Right kidney (tissue), 1 donor: ENCODE data around the gene ANXA2R.
A peak's percentile ranks its signal among the peaks of the same experiment; 100 is the strongest.
"Not testable (repeated sequence)": the region's sequence is repeated elsewhere in the genome, so short reads cannot be mapped to it uniquely, and the experiment has no call there.

Source experiments
- DNase-seq: peaks from one replicate; pipeline ENCODE4 v3.0.0-alpha.2; 2016

The ANXA2R gene

DNA sequence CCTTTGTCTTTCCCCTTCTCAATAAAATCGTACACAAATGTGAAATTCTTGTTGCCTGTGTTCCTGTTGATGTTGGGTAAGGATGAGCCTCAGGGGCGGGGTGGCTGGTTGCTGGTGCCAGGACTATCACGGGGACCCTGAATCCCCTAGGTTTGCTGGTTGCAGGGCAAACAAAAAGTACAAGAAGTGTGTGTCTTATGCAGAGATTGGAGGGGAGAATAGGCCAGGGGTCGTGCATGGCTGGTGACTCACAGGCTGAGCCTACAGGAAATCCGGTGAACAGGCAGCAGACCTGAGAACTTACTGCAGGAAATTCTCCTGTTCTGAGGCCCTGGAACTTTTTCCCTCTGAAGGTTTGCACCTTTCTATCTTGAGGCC, 5.5 kb downstream of the ANXA2R start:
- DNase-seq, result peak; percentile 37

DNA sequence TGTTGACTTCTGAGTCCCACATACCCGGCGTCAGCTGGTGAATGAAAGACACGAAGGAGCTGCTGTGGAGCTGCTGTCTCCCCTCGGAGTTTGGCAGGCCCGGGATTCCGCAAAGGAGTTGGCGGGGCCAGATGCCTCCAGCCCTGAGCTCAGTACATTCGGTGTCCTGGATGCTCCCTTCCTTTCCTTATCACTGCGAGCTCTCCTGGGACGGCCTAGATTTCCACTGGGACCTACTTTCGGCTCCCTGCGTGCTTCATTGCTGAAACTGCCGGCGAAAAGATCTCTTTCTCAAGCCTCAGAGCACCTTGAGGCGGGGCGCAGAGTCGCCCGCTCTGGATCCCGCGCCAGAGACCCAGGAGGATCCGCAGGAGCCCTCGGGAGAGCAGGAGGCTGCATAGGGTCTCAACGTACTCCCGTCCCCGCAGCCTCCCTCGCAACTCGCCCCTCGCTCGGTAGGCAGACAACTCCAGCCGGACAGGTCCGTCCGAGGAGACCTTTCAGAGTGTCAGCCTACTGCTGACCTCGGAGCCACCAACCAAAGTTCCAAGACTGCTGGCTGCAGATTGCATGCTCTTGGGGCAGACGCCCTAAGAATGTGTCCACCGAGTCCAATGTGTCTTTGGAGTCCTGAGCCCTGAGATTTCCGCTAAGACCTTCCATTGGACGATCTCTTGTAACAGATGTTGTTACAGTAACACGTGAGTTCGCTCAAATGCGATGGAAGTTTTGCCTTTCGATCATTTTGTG, 6.1 kb downstream of the ANXA2R start:
- DNase-seq, result peak; percentile 59

DNA sequence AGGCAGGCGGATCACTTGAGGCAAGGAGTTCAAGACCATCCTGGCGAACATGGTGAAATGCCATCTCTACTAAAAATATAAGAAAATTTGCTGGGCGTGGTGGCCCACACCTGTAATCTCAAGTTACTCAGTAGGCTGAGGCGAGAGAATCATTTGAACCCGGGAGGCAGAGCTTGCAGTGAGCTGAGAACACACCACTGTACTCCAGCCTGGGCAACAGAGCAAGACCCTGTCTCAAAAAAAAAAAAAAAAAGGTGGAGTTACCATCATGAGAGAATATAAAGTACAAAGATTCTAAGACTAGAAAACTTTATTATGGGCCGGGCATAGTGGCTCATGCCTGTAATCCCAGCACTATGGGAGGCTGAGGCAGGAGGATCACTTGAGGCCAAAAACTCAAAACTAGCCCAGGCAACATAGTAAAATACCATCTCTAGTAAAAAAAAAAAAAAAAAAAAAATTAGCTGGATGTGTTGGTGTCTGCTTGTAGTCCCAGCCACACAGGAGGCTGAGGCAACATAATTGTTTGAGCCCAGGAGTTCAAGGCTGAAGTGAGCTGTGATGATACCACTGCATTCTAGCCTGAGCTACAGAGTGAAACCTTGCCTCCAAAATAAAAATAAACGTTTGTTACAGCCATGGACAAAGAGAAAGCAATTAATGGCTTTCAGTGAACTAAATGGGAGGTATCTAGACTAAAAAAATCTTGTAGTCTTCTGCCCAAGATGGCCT, 12.9 kb downstream of the ANXA2R start:
- no peak for DNase-seq

DNA sequence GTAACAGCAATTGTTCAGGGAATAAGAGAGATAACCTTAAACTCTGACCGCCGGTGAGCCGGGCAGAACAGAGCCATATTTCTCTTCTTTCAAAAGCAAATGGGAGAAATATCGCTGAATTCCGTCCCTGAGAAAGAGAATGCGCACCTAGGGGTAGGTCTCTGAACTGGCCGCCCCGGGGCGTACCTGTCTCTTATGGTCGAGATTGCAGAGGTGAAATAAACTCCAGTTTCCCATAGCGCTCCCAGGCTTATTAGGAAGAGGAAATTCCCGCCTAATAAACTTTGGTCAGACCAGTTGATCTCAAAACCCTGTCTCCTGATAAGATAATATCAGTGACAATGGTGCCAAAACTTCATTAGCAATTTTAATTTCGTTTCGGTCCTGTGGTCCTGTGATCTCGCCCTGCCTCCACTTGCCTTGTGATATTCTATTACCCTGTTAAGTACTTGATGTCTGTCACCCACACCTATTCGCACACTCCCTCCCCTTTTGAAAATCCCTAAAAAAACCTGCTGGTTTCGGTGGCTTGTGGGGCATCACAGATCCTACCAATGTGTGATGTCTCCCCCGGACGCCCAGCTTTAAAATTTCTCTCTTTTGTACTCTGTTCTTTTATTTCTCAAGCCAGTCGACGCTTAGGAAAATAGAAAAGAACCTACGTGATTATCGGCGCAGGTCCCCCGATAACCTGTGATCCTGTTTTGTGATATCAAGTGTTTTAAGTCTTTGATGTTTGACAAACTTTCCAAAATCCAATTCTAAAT, 14.8 kb downstream of the ANXA2R start:
- not testable (repeated sequence) for DNase-seq

DNA sequence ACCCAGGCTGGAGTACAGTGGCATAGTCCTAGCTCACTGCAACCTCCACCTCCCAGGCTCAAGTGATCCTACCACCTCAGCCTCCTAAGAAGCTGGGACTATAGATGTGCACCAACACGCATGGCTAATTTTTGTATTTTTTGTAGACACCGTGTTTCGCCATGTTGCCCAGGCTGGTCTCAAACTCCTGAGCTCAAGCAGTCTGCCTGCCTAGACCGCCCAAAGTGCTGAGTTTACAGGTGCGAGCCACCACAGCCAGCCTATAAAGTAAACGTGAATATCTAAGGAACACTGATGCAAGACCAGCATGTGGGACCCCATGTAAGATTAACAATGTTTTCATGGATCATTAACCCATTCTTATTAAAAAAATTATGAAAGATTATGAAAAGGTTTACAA, 15.9 kb downstream of the ANXA2R start:
- no peak for DNase-seq

DNA sequence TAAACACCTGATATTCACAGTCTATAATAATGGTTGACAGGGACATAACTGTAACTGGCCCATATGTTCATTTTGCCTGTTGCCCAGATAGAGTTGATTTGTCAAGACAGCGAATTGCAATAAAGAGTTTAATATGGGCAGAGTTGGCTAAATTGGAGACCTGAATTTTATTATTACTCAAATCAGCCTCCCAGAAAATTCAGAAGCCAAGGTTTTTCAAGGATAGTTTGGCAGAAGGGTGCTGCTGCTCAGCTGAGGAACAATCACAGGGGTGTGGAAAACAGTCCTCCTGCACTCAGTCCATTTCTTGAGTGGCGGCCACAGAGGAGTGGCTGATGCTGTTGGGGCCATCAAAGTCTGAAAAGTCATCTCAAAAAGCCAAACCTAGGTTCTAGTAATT, 19.0 kb downstream of the ANXA2R start:
- DNase-seq, result no peak

DNA sequence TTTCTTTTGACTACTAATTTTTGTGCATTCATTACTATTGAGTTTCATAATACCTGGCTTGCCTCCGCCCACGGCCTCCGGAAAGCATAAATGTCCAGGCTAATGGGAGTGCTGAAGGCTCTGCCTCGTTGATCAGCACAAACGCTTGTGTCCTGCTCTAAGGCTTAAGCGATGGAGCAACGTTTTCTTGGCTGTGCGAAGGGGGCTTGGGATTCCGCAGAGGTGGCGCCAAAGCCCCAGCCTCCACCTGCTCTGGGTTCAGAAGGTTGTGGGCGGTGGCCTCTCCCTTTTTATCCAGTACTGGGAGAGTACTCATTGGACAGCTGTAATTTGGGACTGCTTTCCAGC, 19.7 kb downstream of the ANXA2R start:
- DNase-seq, result peak; percentile 62

DNA sequence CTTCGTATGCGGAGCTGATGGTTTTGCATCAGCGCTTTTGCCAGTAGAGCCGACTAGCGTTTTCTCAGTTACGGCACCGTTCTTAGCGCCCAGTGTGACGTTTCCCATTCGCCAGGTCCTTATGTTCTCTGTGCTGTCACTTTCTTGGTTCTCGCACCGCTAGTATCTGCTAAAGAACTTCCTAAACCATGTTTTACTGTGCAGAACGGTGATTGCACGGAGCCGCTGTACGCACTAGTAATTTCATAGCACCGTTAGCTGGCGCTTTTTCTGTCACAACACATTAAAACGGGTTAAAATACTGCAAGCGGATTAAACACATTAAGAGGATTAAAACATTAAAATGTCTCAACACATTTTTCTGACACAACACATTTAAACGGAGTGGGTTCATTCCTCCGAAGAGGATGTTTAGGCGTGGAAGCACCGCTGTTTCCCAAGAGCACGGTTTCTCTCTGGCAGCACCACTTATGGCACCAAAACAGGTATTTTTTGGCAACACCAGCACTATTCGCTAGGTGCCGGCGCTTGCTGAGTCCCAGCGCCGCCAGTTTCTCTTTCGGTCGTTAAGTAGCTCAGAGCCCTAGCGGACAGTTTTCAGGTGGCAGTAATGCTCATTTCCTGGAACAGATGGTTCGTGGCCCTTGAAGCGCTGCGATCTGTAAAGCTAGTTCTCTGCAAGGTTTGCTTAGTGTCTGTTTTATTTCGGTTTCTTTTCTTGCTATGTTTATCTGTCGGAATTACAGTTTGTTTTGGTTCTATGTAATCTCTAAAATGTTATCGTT, 20.3 kb downstream of the ANXA2R start:
- peak; percentile 70 for DNase-seq

DNA sequence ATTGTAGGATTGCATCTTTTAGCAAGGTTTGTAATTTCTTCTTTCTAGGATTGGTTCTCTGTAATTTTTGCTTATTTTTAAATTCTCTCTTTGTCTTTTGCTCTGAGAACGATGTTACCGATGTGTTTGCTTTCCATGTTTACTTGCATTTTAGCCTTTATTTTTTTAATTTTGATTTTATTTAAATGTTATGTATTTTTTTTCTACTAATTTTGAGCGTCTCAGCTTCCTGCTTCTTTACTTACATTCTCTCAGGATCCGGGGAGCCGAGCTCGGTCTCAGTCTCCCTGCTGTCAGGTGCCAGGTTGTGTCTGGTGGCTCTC, 20.9 kb downstream of the ANXA2R start:
- no peak for DNase-seq

DNA sequence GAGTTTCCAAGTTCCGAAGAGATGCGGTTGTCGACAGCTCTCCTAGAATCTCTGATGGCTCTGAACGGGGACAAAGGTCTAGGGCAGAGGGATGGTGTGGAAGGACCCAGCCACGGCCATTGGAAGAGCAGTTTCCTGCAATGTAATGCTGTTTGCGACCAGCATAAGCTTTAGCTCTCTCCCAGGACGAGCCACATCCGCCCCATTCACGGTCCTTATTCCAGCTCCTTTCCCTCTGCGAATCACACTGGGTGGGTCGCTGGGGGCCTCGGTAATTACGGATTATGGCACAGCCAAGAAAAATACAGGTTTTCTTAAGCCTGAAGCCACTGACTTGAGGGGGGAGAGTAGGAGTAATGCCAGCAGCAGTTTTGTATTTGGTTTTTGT, 22.7 kb downstream of the ANXA2R start:
- DNase-seq, result peak; percentile 48

DNA sequence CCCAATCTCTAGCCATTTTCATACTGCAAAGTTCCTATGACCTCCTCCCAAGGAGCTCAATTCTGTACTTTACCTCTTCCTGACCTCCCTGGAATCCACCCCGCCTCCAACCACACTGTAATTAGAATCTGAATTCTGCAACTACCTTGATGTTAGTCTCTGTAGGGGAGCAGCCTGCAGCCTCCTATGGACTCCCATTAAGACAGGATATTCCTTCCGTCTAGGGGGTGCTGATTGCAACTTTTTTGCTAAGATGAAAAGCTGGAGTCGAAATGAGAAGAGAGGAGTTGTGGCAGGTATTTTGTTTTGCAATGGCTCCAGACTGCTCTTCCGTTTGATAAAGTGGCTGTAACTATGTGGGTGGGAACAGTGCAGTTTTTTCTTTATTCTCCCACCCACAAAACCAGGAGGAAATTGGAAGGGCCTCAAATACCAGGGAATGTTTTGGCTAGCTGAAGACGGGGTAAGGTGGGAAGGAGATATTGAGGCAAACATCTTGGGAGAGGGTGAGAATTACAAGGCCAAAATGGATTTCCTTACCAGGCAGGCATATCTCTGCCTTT, 23.8 kb downstream of the ANXA2R start:
- DNase-seq, result no peak

DNA sequence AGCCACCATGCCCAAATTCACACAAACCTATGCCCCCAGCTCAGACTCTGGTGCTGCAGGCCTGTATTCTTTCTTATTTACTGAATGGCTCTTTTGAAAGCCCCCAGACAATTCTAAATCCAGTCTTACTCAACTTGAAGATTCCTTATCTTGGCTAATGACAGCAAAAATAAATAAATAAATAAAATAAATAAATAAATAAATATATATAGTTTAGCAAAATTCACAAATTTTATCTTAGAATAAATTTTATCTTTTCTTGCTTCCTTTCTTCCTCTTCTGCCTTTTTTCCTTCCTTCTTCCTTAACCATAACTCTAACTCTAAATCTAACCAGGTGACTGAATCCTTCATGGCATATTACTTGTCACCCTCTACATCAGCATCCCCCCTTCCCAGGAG, 25.6 kb downstream of the ANXA2R start:
- no peak for DNase-seq

DNA sequence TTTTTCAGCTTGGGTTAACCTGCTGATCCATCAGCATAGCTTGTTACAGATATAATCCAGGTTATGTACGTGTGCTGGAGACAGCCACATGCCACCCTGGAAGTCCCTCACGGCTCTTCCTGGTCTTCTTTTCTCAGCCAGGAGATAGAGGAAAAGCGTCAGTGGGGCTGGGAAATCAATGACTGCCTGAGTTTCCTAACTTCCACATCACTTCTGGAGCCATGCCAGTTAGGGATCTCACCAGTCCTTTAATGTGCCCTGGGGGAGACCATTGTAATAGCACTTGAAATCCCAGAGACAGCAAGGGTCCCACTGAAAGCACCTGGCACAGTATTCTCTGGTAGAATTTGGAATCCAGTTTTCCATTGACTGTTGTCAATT, 29.2 kb downstream of the ANXA2R start:
- no peak for DNase-seq

DNA sequence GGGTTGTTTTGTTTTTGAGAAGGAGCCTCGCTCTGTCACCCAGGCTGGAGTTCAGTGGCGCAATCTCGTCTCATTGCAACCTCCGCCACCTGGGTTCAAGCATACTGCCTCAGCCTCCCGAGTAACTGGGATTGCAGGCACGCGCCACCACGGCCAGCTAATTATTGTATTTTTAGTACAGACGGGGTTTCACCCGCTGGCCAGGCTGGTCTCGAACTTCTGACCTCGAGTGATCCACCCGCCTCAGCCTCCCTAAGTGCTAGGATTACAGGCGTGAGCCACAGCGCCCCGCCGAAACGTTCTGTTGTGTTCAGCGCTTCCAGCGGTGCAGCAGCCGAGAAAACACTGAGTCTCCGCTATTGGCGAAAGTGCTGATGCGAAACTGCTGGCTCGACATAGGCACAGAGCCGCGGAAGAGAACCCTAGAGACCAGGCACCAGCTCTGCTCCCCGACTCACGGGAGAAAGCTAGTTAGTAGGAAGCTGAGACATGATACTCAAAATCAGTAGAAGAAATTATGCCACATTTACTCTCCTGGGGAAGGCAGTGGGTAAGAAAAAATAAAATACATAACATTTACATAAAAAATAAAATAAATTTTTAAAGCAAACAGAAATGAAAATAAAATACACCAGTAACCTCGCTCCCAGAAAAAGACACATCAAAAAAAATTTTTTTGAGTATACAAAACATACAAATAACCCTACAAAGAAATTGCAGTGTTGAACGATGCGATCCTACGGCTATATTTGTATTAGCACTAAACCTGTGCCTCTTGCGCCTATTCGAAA, 31.6 kb downstream of the ANXA2R start:
- peak; percentile 73 for DNase-seq

DNA sequence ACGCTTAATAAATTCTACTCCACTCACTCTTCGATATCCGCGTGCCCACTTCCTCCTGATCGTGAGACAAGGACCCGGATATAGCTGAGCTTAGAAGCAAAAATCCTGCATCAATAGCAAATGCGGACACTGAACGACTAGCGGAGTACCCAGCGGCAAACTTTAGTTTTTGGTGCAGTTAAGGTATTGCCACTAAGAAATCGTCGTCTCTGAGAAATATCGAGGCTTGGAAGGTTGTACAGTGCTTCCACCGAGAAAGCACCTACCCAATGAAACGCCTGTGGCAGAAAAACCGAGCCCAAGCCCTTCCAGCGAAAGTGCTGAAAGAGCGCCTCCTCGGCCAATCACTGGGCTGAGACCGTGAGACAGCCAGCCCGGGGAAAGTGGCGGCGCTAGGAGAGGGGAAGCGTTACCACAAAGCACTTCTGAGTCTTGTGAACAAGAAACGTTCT, 32.2 kb downstream of the ANXA2R start:
- DNase-seq, result peak; percentile 77

DNA sequence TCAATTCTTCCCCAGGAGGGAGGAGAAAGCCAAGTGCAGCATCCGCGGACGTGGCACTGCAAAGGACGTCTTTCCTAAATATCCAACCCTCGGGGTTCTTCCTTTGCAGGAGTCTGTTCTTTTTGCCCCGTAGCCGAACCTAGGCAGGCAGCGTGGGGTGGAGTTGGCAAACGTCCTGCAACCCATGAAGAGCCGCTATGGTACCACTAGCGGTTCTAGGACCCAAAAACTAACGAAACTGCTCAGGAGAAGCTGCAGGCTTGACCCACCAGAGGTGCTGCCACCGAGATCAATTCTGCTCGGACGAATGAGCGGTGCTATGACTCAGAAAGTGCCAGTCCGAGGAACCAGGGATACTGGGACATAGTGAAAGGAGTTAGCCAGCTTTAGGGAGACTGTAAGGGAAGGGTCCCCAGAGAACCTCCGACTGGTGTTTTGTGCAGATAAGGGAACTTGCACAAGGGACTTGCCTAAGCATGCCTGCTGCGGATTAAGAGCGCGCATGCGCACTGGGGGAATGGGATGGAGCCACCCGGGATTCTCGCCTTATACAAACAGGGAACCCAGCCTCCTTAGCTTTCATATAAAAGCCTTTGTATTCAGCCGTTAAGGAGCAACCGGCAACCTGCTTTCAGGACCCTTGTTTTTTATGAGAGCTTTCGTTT, 32.7 kb downstream of the ANXA2R start:
- DNase-seq, result peak; percentile 79

DNA sequence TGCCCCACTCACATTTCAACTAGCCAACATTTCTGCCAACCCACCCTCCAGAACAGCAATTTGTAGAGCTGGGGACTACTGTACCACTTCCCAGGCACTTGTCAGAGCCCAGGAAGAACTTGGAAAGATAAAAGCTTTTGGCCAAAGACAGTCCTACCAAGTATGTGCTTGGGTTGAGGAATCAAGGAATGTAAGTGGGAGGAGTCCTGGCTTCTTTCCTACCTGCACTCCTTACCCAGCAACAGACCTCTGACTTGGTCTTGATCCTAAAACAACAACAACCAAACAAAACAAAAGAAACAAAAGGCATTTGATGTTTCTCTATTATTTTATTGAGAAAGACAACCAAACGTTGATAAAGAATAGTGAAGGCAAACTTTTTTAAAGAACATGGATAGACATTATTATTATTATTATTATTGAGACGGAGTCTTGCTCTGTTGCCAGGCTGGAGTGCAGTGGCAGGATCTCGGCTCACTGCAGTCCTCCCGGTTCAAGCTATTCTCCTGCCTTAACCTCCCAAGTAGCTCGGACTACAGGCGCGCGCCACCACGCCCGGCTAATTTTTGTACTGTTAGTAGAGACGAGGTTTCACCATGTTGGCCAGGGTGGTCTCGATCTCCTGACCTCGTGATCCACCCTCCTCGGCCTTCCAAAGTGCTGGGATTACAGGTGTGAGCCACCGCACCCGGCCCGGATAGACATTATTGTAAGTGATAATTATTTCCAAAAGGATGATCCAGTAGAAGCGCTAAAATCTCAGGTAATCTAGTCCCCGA, 33.5 kb downstream of the ANXA2R start:
- DNase-seq, result no peak

DNA sequence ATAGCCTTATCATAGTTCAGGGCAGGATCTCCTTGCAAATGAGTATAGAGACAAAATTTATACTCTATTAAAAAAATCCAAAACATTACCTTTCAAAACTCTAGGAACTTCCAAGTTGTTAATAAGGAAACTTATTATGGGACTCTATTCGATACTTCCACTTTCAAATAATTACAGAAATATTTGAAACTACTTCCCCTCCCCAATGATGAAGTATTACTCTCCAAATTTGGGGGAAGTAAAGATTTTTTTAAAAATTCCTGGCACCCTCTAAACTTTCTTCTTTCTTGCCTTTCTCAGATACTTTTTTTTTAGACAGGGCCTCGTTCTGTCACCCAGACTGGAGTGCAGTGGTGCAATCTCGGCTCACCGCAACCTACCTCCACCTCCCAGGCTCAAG, 35.1 kb downstream of the ANXA2R start:
- DNase-seq, result no peak

DNA sequence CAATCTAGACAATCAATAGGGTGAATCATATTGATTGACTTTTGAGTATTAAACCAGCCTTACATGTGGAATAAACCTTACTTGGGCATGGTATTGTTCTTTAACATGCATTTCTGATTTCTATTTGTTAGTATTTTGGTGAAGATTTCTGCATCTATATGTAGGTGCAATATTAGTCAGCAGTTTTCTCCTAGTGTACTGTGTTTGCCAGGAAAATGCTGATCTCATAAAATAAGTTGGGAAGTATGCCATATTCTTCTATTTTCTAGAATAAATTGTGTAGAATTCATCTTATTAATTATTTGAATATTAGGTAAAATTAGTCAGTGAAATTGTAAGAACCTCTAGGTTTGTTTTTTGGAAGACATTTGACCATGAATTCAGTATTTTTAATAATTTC, 38.4 kb downstream of the ANXA2R start:
- no peak for DNase-seq

DNA sequence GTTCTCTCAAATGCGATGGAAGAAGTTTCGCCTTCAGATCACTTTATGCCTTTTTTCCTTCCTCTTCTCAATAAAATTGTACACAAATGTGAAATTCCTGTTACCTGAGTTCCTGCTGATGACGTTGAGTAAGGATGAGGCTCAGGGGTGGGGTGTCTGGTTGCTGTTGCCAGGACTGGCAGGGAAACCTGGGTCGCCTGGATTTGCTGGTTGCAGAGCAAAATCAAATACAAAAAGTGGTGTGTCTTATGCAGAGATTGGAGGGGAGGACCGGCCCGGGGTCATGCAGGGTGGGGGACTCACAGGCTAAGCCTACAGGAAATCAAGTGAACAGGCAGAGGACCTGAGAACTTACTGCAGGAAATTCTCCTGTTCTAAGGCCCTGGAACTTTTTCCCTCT, 39.2 kb downstream of the ANXA2R start:
- DNase-seq, result no peak
